GM13977 (cell line): ENCODE results near the gene FICD.
"Not testable (repeated sequence)": the region's sequence is repeated elsewhere in the genome, so short reads cannot be mapped to it uniquely, and the experiment has no call there.

Experiments used
- DNase-seq: peaks from one replicate; pipeline ENCODE4 v3.0.0; 2012; ENCODE audit warnings: low spot score
- in situ Hi-C: fragments of 300-500 bp; cut with MboI; formaldehyde crosslinking; loops from one replicate; pipeline ENCODE4 v1.12.0; 2022; ENCODE audit warnings: low sequenced_read_pairs, low pct_unique_long_range_greater_than_20kb, mixed read lengths, inconsistent platforms; ENCODE audit not compliant: unreplicated experiment
- TF ChIP-seq, protein P1 (sequence below): IDR thresholded peaks from 2 replicates; pipeline ENCODE4 v1.5.1; 2012; ENCODE audit warnings: mild to moderate bottlenecking, control low read depth; ENCODE audit not compliant: insufficient read depth; ENCODE audit errors: extremely low read depth, missing control alignments

The FICD gene

DNA sequence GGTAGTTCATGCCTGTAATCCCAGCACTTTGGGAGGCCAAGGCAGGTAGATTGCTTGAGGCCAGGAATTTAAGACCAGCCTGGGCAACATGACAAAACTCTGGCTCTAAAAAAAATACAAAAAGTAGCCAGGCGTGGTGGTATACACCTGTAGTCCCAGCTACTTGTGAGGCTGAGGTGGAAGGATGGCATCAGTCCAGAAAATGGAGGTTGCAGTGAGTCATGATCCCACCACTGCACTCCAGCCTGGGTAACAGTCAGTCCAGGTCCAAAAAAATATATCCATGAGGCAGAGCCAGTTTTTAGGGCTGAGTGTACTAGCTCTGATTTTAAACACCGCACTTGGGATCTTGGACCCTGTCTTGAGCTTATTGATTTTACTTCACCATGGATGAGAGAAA is 30.6 kb upstream of the FICD start:
- DNase-seq: no peak
- TF ChIP-seq, protein P1, sequence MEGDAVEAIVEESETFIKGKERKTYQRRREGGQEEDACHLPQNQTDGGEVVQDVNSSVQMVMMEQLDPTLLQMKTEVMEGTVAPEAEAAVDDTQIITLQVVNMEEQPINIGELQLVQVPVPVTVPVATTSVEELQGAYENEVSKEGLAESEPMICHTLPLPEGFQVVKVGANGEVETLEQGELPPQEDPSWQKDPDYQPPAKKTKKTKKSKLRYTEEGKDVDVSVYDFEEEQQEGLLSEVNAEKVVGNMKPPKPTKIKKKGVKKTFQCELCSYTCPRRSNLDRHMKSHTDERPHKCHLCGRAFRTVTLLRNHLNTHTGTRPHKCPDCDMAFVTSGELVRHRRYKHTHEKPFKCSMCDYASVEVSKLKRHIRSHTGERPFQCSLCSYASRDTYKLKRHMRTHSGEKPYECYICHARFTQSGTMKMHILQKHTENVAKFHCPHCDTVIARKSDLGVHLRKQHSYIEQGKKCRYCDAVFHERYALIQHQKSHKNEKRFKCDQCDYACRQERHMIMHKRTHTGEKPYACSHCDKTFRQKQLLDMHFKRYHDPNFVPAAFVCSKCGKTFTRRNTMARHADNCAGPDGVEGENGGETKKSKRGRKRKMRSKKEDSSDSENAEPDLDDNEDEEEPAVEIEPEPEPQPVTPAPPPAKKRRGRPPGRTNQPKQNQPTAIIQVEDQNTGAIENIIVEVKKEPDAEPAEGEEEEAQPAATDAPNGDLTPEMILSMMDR: no peak
- in situ Hi-C loops: loop anchor here (25.0 kb wide), 1 partner anchor 497 kb away; no protein-coding TSS in a partner anchor

DNA sequence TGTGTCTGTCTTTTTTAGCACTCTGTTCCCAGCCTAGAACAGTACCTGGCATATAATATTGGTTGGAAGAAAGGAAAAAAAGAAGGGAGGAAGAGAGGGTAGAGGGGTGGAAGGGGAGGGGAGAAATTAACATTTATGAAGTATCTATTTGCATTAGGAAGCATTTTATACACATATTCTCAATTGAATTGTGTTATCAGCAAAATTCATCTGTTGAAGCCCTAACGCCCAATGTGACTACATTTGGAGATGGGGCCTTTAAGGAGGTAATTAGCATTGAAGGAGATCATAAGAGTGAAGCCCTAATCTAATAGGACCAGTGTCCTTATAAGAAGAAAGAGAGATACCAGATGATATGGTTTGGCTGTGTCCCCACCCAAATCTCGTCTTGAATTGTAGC is 30.2 kb upstream of the FICD start:
- TF ChIP-seq, protein P1: no peak
- no peak for DNase-seq
- in situ Hi-C loops: loop anchor here (25.0 kb wide), 1 partner anchor 498 kb away; no protein-coding TSS in a partner anchor

DNA sequence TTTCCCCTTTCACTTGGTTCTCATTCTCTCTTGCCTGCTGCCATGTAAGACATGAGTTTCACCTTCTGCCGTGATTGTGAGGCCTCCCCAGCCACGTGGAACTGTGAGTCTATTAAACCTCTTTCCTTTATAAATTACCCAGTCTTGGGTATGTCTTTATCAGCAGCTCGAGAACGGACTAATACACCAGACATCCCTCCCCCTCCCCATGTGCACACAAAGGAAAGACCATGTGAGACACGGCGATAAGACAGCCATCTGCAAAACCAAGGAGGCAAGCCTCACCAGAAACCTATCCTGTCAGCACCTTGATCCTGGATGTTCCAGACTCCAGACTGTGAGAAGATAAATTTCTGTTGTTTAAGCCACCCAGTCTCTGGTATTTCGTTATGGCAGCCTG is 29.7 kb upstream of the FICD start:
- in situ Hi-C loops: loop anchor here (25.0 kb wide), 1 partner anchor 498 kb away; no protein-coding TSS in a partner anchor

DNA sequence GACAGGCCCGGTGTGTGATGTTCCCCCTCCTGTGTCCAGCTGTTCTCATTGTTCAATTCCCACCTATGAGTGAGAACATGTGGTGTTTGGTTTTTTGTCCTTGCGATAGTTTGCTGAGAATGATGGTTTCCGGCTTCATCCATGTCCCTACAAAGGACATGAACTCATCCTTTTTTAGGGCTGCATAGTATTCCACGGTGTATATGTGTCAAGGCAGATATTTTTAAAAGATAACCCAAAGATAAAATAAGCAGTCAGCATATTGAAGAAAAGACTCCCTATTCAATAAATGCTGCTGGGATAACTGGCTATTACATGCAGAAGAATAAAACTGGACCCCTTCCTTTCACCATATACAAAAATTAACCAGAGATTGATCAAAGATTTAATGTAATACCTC is 28.0 kb upstream of the FICD start:
- not testable (repeated sequence) for DNase-seq
- in situ Hi-C loops: loop anchor here (25.0 kb wide), 1 partner anchor 500 kb away; no protein-coding TSS in a partner anchor

More for the DNA sequence above, 29.7 kb upstream of the FICD start:
- DNase-seq: not testable (repeated sequence)

DNA sequence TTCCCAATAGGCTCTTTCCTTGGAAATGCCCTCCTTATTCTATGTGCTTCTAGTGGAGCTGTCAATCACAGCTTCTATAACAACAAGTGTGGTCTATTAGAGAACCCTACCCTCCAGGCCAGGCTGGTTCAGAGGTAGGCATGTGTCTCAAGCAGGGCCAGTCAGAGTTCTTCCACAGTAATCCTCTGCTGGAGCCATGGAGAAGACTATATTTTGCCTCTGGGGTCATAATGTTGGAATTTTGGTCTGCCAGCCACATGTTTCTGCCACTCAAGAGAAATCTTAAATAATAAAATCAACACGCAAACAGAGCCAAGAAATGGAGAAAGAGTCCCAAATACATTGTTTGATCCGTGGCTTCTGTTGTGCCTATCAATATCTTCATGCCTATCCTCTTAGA is 23.8 kb upstream of the FICD start:
- no peak for DNase-seq
- TF ChIP-seq, protein P1: no peak
- in situ Hi-C loops: loop anchor here (25.0 kb wide), 1 partner anchor 504 kb away; no protein-coding TSS in a partner anchor

DNA sequence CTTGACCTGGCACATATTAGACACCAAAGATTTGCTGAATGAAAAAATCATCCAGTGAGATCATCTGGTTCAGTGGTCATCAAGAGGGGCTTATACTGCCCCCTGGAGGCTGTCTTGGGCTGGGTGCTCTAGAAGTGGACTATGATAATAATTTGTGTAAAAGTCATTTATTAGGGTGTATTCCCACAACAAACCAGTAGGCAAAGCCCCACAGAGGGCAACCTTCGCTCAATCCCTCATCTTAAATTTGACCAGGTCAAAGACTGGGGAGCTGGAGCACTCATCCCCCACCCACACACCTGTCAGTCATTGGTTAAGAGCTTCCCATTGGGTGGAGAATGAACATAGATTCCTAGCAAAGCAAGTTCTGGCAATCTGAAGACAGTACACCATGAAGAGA is 20.0 kb upstream of the FICD start:
- peak; percentile 65 for DNase-seq
- in situ Hi-C loops: loop anchor here (25.0 kb wide), 1 partner anchor 508 kb away; no protein-coding TSS in a partner anchor
- TF ChIP-seq, protein P1: peak; percentile 63

DNA sequence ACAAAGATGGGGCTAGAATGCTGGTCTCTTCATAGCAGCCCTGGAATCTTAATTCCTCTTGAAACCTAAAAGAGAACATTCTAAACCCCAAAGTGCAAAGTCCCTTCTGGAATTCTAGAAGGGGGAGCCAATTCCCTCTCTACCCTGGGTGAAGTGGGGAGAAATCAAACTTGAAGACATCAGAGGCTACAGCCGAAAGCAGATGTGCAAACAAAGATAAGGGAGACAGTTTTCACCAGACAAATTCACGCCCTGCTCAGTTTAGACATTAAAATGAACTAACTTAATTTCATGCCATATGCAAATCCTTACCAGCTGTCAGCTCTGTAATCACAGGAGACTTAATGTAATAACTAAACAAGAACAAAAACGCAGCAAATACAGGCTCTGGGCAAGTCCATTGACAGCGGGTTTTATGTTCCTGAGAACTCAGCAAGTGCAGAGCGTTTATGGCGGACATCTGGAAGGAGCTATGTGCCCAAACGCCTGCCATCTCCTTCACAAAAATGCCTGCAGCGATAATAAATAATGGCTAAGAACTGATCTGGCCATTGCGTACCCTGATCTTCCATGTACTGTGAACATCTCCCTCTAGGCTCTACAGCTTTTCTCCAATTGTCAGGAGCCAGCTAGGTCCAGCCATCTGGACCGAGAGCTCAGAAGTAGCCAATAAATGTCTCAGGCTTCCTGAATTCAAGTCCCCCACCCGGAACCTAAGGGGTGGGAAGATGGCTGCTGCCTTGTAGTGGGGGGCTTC is 19.1 kb upstream of the FICD start:
- DNase-seq: no peak
- in situ Hi-C loops: loop anchor here (25.0 kb wide), 1 partner anchor 509 kb away; no protein-coding TSS in a partner anchor
- TF ChIP-seq, protein P1: no peak

DNA sequence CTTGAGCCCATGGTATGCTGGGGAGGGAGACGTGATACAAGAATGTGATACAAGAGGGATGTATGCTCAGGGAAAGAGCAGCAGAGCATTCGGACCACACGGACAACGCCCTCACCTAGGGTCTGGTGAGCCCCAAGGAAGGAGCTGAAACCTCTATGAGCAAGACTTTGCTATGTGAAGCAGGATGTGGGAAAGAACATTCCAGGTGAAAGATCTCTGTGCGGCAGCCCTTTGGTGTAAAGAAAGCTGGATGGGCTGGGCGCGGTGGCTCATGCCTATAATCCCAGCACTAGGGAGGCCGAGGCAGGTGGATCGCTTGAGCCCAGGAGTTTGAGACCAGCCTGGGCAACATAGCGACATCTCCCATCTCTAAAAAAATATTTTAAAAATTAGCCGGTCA is 16.9 kb upstream of the FICD start:
- in situ Hi-C loops: loop anchor here (25.0 kb wide), 1 partner anchor 511 kb away; no protein-coding TSS in a partner anchor
- TF ChIP-seq, protein P1: no peak
- DNase-seq: no peak
